H7 (cell line): ENCODE measurements around the gene CDA. TPM values are rescaled to one million over a fixed set of nuclear protein-coding genes. Genes with fewer than 3 reads are reported as not detected.

Experiments used
- DNase-seq: peaks from one replicate; pipeline ENCODE4 v3.0.0; 2012
- H3K27me3 ChIP-seq: 2 replicates; pipeline ENCODE4 v1.6.0; 2011; ENCODE audit warnings: mild to moderate bottlenecking, low read length; ENCODE audit not compliant: control insufficient read depth, insufficient read depth
- H3K36me3 ChIP-seq: replicated peaks from 2 replicates; pipeline ENCODE4 v1.5.1; 2011; ENCODE audit warnings: low read length; ENCODE audit not compliant: control insufficient read depth, insufficient read depth
- H3K4me3 ChIP-seq: 2 replicates; pipeline ENCODE4 v1.5.1; 2011; ENCODE audit warnings: low read depth, mild to moderate bottlenecking, control low read depth, low read length, moderate library complexity; ENCODE audit not compliant: insufficient read depth
- total RNA-seq: library from RNA; depleted of rRNA; stranded (reverse); fragments of >200 nt; shearing (Covaris generic); gene quantifications from 2 replicates; pipeline ENCODE4 v1.2.3, GENCODE V29; 2014

The CDA gene
- total RNA-seq, 1 experiment from 2014 or later: 37.1 TPM

- peak; percentile 70 for DNase-seq
- no peaks in the 10 kb centered on the region for H3K27me3 ChIP-seq
Measured at GRCh38 chr1:20641975-20642374, 53.1 kb downstream of the CDA start.

GRCh38 chr1:20643080-20643479 lies 54.2 kb downstream of the CDA start:
- no peak overlapping the region for H3K4me3 ChIP-seq
- H3K27me3 ChIP-seq: no peaks in the 10 kb centered on the region
- H3K36me3 ChIP-seq: peaks cover 15% of the 10 kb centered on the region
- DNase-seq: no peak

More at GRCh38 chr1:20641975-20642374, 53.1 kb downstream of the CDA start:
- H3K36me3 ChIP-seq: peaks cover 15% of the 10 kb centered on the region
- H3K4me3 ChIP-seq: no peak overlapping the region

GRCh38 chr1:20644416-20644815 lies 55.5 kb downstream of the CDA start:
- no peak for DNase-seq
- Histone ChIP-seq H3K36me3 (peaks cover 16% of the 10 kb centered on the region), H3K4me3 (no peak overlapping the region), H3K27me3 (no peaks in the 10 kb centered on the region)

- no peak for DNase-seq
- Histone ChIP-seq H3K27me3 (no peaks in the 10 kb centered on the region), H3K4me3 (no peak overlapping the region), H3K36me3 (peaks cover 23% of the 10 kb centered on the region)
Measured at GRCh38 chr1:20645414-20645813, 56.5 kb downstream of the CDA start.

- DNase-seq: no peak
- Histone ChIP-seq H3K36me3 (peaks cover 41% of the 10 kb centered on the region), H3K27me3 (no peaks in the 10 kb centered on the region), H3K4me3 (no peak overlapping the region)
Measured at GRCh38 chr1:20648438-20648837, 59.5 kb downstream of the CDA start.

GRCh38 chr1:20648946-20649345 lies 60.0 kb downstream of the CDA start:
- Histone ChIP-seq H3K4me3 (no peak overlapping the region), H3K36me3 (peaks cover 46% of the 10 kb centered on the region), H3K27me3 (no peaks in the 10 kb centered on the region)
- no peak for DNase-seq

GRCh38 chr1:20652300-20652699 lies 63.4 kb downstream of the CDA start:
- H3K36me3 ChIP-seq: peaks cover 56% of the 10 kb centered on the region
- no peak overlapping the region for H3K4me3 ChIP-seq
- H3K27me3 ChIP-seq: no peaks in the 10 kb centered on the region
- DNase-seq: no peak

GRCh38 chr1:20654104-20654690 lies 65.3 kb downstream of the CDA start:
- no peak overlapping the region for H3K4me3 ChIP-seq
- DNase-seq: peak; percentile 80
- no peaks in the 10 kb centered on the region for H3K27me3 ChIP-seq
- H3K36me3 ChIP-seq: peaks cover 58% of the 10 kb centered on the region

GRCh38 chr1:20657024-20657423 lies 68.1 kb downstream of the CDA start:
- Histone ChIP-seq H3K36me3 (peaks cover 50% of the 10 kb centered on the region), H3K27me3 (no peaks in the 10 kb centered on the region), H3K4me3 (no peak overlapping the region)
- DNase-seq: no peak

- no peak overlapping the region for H3K4me3 ChIP-seq
- DNase-seq: no peak
- H3K27me3 ChIP-seq: no peaks in the 10 kb centered on the region
- peaks cover 37% of the 10 kb centered on the region for H3K36me3 ChIP-seq
Measured at GRCh38 chr1:20658166-20658915, 69.4 kb downstream of the CDA start.

- DNase-seq: no peak
- no peaks in the 10 kb centered on the region for H3K27me3 ChIP-seq
- peaks cover 27% of the 10 kb centered on the region for H3K36me3 ChIP-seq
- peak overlapping the region; percentile 90 for H3K4me3 ChIP-seq
Measured at GRCh38 chr1:20660363-20660762, 71.5 kb downstream of the CDA start.

GRCh38 chr1:20660847-20661206 lies 71.9 kb downstream of the CDA start:
- Histone ChIP-seq H3K27me3 (no peaks in the 10 kb centered on the region), H3K4me3 (peak overlapping the region; percentile 90), H3K36me3 (peaks cover 22% of the 10 kb centered on the region)
- DNase-seq: no peak

GRCh38 chr1:20661207-20662109 lies 72.6 kb downstream of the CDA start, which contains the start of gene DDOST:
TSS of gene DDOST (minus strand) at chr1:20661369. CDS start at chr1:20661350, 19 bp downstream.
- H3K4me3 ChIP-seq: peak within 1 kb of the TSS; percentile 90
- H3K36me3 ChIP-seq: peaks cover 17% of the 10 kb centered on the region
- no peaks in the 10 kb centered on the region for H3K27me3 ChIP-seq
- DNase-seq: peak; percentile 100

GRCh38 chr1:20662110-20662475 lies 73.2 kb downstream of the CDA start:
- Histone ChIP-seq H3K4me3 (peak overlapping the region; percentile 90), H3K36me3 (peaks cover 15% of the 10 kb centered on the region), H3K27me3 (no peaks in the 10 kb centered on the region)
- DNase-seq: no peak
